MM.1S (cell line): ENCODE measurements around the gene TXK.
"Not testable (repeated sequence)": the region's sequence is repeated elsewhere in the genome, so short reads cannot be mapped to it uniquely, and the experiment has no call there.

Experiments used
- DNase-seq: peaks from one replicate; pipeline ENCODE4 v3.0.0-alpha.2; 2015
- H2AFZ ChIP-seq: fragments of 300-600 bp; sonication (generic); 2 replicates; pipeline ENCODE4 v1.6.0; 2016; ENCODE audit warnings: antibody characterized with exemption, low read length
- H3F3A ChIP-seq: fragments of 300-600 bp; sonication (generic); 2 replicates; pipeline ENCODE4 v1.6.1; 2016; ENCODE audit warnings: mild to moderate bottlenecking, antibody characterized with exemption, low read length, moderate library complexity, mixed read lengths; ENCODE audit not compliant: insufficient read depth
- H3K27ac ChIP-seq: fragments of 300-600 bp; sonication (generic); 2 replicates; pipeline ENCODE4 v1.5.1; 2016; ENCODE audit warnings: mild to moderate bottlenecking, low read length
- H3K27me3 ChIP-seq: fragments of 300-600 bp; sonication (generic); replicated peaks from 2 replicates; pipeline ENCODE4 v1.6.0; 2016; ENCODE audit warnings: low read length; ENCODE audit not compliant: insufficient read depth
- H3K36me3 ChIP-seq: fragments of 300-600 bp; sonication (generic); replicated peaks from 2 replicates; pipeline ENCODE4 v1.6.1; 2016; ENCODE audit warnings: mild to moderate bottlenecking, low read length, mixed read lengths; ENCODE audit not compliant: insufficient read depth
- H3K4me1 ChIP-seq: fragments of 300-600 bp; sonication (generic); 2 replicates; pipeline ENCODE4 v1.6.1; 2016; ENCODE audit warnings: low read length, mixed read lengths
- H3K4me2 ChIP-seq: fragments of 300-600 bp; sonication (generic); 2 replicates; pipeline ENCODE4 v1.6.0; 2016; ENCODE audit warnings: low read depth, low read length
- H3K4me3 ChIP-seq: fragments of 300-600 bp; sonication (generic); 2 replicates; pipeline ENCODE4 v1.5.1; 2016; ENCODE audit warnings: low read length, mixed read lengths
- H3K79me2 ChIP-seq: fragments of 300-600 bp; sonication (generic); 2 replicates; pipeline ENCODE4 v1.6.1; 2016; ENCODE audit warnings: mixed run types, low read length, mixed read lengths
- H3K9ac ChIP-seq: fragments of 300-600 bp; sonication (generic); 2 replicates; pipeline ENCODE4 v1.6.1; 2016; ENCODE audit warnings: low read length, mixed read lengths
- H3K9me2 ChIP-seq: fragments of 300-600 bp; sonication (generic); replicated peaks from 2 replicates; pipeline ENCODE4 v1.6.1; 2016; ENCODE audit warnings: mild to moderate bottlenecking, low read length, mixed read lengths; ENCODE audit not compliant: insufficient read depth
- H3K9me3 ChIP-seq: fragments of 300-600 bp; sonication (generic); replicated peaks from 2 replicates; pipeline ENCODE4 v1.6.1; 2016; ENCODE audit warnings: mild to moderate bottlenecking, low read length, mixed read lengths; ENCODE audit not compliant: insufficient read depth
- H4K20me1 ChIP-seq: fragments of 300-600 bp; sonication (generic); 2 replicates; pipeline ENCODE4 v1.6.1; 2016; ENCODE audit warnings: mild to moderate bottlenecking, low read length, moderate library complexity, mixed read lengths; ENCODE audit not compliant: insufficient read depth
- EZH2 ChIP-seq: fragments of 300-600 bp; sonication (generic); optimal IDR thresholded peaks from 2 replicates; pipeline ENCODE3; 2017; ENCODE audit warnings: low read depth, mild to moderate bottlenecking, antibody characterized with exemption, low read length, mixed read lengths
- EZH2phosphoT487 ChIP-seq: fragments of 300-600 bp; sonication (generic); IDR thresholded peaks from 2 replicates; pipeline ENCODE4 v1.6.1; 2018; ENCODE audit warnings: antibody characterized with exemption, low read length
- TF ChIP-seq, protein P1 (sequence below): fragments of 300-600 bp; sonication (generic); IDR thresholded peaks from 2 replicates; pipeline ENCODE4 v1.5.1; 2016; ENCODE audit warnings: antibody characterized with exemption, low read length, mixed read lengths

Gene TXK

DNA sequence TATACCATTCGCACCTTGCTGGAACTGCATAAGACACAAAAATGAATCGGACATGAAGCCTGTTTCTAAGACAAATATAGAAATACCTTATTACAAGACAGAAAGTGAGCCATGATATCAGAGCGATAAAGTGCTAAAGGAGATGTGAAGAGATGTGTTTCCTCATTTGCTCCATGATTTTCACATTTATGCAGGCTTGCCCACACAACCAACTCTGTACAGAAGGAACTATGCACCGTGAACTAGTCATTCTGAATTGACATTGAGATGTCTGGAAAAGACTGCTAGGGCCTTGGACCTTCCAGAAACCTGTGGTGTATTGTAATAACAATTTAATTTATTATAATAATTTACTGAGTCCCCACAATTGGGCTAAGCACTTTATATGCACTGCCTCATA is 38.6 kb upstream of the TXK start:
- Histone ChIP-seq H3F3A (peaks cover 10% of the 10 kb centered on the region; the same call in 1 of the 2 replicates), H3K9me3 (no peaks in the 10 kb centered on the region), H2AFZ (no peak overlapping the region), H3K4me1 (peaks cover 32% of the 10 kb centered on the region), H3K9ac (no peak overlapping the region), H3K9me2 (no peaks in the 10 kb centered on the region), H3K27ac (no peak overlapping the region), H4K20me1 (peaks cover 6% of the 10 kb centered on the region; the same call in 1 of the 2 replicates), H3K4me2 (no peak overlapping the region), H3K36me3 (peaks cover 40% of the 10 kb centered on the region), H3K79me2 (peaks cover 100% of the 10 kb centered on the region), H3K4me3 (no peak overlapping the region), H3K27me3 (no peaks in the 10 kb centered on the region)
- DNase-seq: no peak
- TF ChIP-seq, protein P1, sequence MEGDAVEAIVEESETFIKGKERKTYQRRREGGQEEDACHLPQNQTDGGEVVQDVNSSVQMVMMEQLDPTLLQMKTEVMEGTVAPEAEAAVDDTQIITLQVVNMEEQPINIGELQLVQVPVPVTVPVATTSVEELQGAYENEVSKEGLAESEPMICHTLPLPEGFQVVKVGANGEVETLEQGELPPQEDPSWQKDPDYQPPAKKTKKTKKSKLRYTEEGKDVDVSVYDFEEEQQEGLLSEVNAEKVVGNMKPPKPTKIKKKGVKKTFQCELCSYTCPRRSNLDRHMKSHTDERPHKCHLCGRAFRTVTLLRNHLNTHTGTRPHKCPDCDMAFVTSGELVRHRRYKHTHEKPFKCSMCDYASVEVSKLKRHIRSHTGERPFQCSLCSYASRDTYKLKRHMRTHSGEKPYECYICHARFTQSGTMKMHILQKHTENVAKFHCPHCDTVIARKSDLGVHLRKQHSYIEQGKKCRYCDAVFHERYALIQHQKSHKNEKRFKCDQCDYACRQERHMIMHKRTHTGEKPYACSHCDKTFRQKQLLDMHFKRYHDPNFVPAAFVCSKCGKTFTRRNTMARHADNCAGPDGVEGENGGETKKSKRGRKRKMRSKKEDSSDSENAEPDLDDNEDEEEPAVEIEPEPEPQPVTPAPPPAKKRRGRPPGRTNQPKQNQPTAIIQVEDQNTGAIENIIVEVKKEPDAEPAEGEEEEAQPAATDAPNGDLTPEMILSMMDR: no peak
- TF ChIP-seq EZH2 (no peak), EZH2phosphoT487 (no peak)

DNA sequence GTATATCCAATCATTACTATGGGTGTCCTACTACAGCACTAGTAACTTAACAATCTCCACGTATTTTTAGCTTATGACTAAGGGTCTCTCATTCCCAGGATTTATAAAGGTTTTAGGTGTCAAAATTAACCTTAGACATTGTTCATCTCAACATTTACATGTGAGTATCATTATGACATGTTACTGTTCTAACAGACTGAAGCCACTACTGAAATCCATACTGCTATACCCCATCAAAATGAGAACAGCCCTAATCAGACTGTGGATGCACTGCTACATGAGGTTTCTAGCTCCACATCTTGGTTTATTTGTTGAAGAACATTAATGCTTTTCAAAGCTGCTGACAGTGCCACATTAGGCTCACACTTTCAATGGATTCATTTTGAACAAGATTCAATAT is 35.6 kb upstream of the TXK start:
- Histone ChIP-seq H2AFZ (no peak overlapping the region), H4K20me1 (peaks cover 6% of the 10 kb centered on the region; the same call in 1 of the 2 replicates), H3K27me3 (no peaks in the 10 kb centered on the region), H3K9ac (no peak overlapping the region), H3K27ac (no peak overlapping the region), H3K4me1 (peaks cover 2% of the 10 kb centered on the region), H3K9me2 (no peaks in the 10 kb centered on the region), H3K9me3 (no peaks in the 10 kb centered on the region), H3K4me2 (no peak overlapping the region), H3K36me3 (peaks cover 47% of the 10 kb centered on the region; the same call in 1 of the 2 replicates), H3K4me3 (no peak overlapping the region), H3F3A (no peaks in the 10 kb centered on the region; the same call in 1 of the 2 replicates), H3K79me2 (peaks cover 98% of the 10 kb centered on the region)
- no peak for DNase-seq
- TF ChIP-seq EZH2 (no peak), EZH2phosphoT487 (no peak)
- TF ChIP-seq, protein P1: no peak

DNA sequence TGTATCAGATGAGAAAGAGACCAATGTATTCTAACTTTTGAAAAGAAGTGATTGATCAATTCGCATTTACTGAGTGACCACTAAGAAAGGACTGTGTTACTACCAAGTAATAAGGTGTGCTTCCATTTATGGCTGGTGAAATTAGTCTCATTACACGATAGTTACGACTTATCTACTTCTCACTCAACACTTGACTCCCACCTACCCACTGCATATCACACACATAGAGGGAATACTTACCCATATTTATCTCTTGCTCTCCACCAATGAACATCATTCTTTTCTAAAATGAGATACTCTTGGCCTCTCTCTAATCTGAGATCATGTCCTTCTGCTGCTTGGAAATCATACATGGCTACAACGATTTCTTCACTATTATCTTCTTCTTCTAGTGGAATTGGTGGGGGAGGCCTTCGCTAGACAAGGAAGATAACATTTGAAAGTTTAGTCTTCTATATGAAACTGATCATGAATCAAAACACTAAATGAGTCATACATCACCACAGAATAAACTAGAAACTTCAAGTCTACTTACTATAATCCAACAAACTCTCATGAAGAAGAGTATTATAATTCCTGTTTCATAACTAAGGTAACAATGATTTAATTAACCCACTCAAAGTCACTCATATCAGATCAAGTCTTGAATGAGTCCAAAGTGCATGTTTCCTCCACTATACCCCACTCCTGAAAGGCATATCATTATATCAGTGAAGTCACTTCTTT is 33.7 kb upstream of the TXK start:
- Histone ChIP-seq H3K27ac (no peak overlapping the region), H3K9me3 (no peaks in the 10 kb centered on the region), H2AFZ (no peak overlapping the region), H3K9ac (no peak overlapping the region), H4K20me1 (peaks cover 3% of the 10 kb centered on the region; the same call in 1 of the 2 replicates), H3K36me3 (peaks cover 47% of the 10 kb centered on the region; the same call in 1 of the 2 replicates), H3K9me2 (no peaks in the 10 kb centered on the region), H3K27me3 (no peaks in the 10 kb centered on the region), H3K79me2 (peaks cover 98% of the 10 kb centered on the region), H3K4me3 (no peak overlapping the region), H3K4me2 (no peak overlapping the region), H3K4me1 (no peaks in the 10 kb centered on the region), H3F3A (no peaks in the 10 kb centered on the region)
- DNase-seq: no peak
- TF ChIP-seq EZH2phosphoT487: no peak
- no peak for TF ChIP-seq EZH2
- TF ChIP-seq, protein P1: no peak

DNA sequence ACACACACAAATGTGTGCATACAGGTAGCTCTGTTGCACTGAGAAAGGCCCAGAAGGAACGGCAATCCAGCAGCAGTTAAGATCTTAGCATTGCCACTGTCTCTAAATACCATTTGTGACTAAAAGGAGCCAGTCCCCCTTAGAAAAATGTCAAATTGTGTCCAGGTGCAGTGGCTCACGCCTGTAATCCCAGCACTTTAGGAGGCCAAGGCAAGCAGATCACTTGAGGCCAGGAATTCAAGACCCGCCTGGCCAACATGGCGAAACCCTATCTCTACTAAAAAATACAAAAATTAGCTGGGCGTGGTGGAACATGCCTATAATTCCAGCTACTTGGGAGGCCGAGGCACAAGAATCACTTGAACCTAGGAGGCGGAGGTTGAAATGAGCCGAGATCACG is 30.5 kb upstream of the TXK start:
- not testable (repeated sequence) for DNase-seq, H3K9ac ChIP-seq, H3K4me2 ChIP-seq, H3K4me1 ChIP-seq, H3K27me3 ChIP-seq, H3K27ac ChIP-seq, H3K4me3 ChIP-seq, H3K9me3 ChIP-seq, H3F3A ChIP-seq, H2AFZ ChIP-seq, H3K9me2 ChIP-seq, H4K20me1 ChIP-seq
- Histone ChIP-seq H3K79me2 (peaks cover 95% of the 10 kb centered on the region), H3K36me3 (peaks cover 43% of the 10 kb centered on the region; the same call in 1 of the 2 replicates)
